Ishikawa (cell line): ENCODE data around the gene UPK3A.

ENCODE experiments used
- CEBPB ChIP-seq: IDR thresholded peaks from 2 replicates; pipeline ENCODE4 v1.6.1; 2012
- EP300 ChIP-seq: IDR thresholded peaks from 2 replicates; pipeline ENCODE4 v1.6.1; 2012; ENCODE audit warnings: borderline replicate concordance
- FOXM1 ChIP-seq: IDR thresholded peaks from 2 replicates; pipeline ENCODE4 v1.6.1; 2012; ENCODE audit warnings: low read depth, borderline replicate concordance
- RAD21 ChIP-seq: IDR thresholded peaks from 2 replicates; pipeline ENCODE4 v1.6.1; 2012; ENCODE audit warnings: low read depth
- TAF1 ChIP-seq: IDR thresholded peaks from 2 replicates; pipeline ENCODE4 v1.6.1; 2012; ENCODE audit warnings: low read depth, mild to moderate bottlenecking
- TEAD4 ChIP-seq: IDR thresholded peaks from 2 replicates; pipeline ENCODE4 v1.6.1; 2012
- USF1 ChIP-seq: IDR thresholded peaks from 2 replicates; pipeline ENCODE4 v1.6.1; 2012
- YY1 ChIP-seq: IDR thresholded peaks from 2 replicates; pipeline ENCODE4 v1.6.1; 2012; ENCODE audit warnings: low read depth

- no peak for TF ChIP-seq YY1
- no peak for TF ChIP-seq USF1
- TF ChIP-seq TAF1, result no peak
- TF ChIP-seq CEBPB, result no peak
- no peak for TF ChIP-seq EP300
- TF ChIP-seq FOXM1, result no peak
- TF ChIP-seq RAD21, result no peak
- TF ChIP-seq TEAD4, result no peak
Measured at GRCh38 chr22:45338795-45339194, 54.0 kb downstream of the UPK3A start.
